Globus pallidus (tissue), 1 donor: Measurements from ENCODE around the gene MEA1.

Source experiments
- DNase-seq: peaks from one replicate; pipeline ENCODE4 v3.0.0-alpha.2; 2015; ENCODE audit warnings: low spot score

Gene MEA1

GRCh38 chr6:42970871-42971612, 42.7 kb downstream of the MEA1 start:
- DNase-seq: no peak

- no peak for DNase-seq
These were observed 43.8 kb downstream of the MEA1 start for GRCh38 chr6:42969934-42970333.

- no peak for DNase-seq
These were observed 44.3 kb downstream of the MEA1 start for GRCh38 chr6:42969431-42969830.

DNA sequence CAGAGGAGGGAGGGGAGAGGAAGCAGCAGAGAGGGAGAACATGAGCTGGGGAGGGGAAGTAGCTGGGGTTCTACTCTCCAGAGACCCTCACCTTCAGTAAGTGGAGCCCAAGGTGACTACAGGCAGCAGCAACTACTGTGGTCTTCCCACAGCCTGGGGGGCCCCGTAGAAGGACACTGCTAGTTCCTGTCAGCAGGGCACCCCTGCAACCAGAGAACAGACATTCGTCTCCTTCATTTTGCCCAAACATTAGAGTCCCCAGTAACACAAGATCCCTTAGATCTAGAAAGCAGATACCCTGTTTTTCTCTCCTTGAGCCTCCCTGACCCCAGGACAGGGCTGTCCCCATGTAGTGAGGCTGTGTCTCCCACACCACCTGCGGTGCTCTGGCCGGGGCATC, 45.0 kb downstream of the MEA1 start:
- no peak for DNase-seq

DNA sequence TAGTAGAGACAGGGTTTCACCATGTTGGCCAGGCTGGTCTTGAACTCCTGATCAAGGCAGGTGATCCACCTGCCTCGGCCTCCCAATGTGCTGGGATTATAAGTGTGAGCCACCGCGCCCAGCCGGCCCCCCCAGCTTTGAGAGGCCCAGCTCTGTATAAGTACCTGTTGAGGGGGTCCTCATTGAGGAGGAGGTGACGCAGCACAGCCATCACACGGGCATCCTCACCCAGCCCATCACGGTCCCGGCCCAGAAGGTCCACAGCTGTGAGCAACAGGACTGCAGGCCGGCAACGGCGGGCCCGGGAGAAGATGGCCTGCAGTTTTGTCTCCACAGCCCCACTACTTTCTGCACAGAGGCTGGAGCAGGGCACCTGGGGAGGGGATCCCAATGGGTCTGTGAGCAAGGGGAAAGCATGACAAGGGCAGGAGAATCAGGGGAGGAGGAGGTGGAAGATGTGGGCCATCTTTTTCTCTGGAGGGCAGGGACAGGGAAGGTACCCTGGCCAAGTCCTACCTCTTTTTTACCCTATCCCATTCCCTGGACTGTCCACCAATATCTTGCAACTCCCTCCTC, 45.5 kb downstream of the MEA1 start:
- DNase-seq: no peak

- no peak for DNase-seq
These were observed 46.5 kb downstream of the MEA1 start for GRCh38 chr6:42967228-42967627.

DNA sequence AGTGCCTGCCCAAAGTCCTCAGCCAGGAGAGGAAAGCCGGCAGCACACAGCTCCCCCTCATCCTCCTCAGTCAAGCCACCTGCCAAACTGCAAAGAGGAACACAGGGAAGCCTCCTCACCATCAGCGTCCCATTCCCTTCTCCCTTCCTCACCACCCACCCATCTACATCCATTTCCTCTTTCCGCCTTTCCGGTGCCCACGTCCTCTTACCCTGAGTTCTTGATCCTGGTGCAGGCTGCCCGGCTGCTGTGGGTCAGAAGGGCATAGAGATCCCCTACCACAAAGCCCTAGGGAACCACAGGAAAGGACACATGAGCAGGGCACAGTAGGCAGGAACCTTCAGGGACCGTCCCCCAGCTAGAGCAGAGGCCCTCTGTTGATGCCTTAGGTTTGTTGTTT, 47.2 kb downstream of the MEA1 start:
- DNase-seq: no peak

DNA sequence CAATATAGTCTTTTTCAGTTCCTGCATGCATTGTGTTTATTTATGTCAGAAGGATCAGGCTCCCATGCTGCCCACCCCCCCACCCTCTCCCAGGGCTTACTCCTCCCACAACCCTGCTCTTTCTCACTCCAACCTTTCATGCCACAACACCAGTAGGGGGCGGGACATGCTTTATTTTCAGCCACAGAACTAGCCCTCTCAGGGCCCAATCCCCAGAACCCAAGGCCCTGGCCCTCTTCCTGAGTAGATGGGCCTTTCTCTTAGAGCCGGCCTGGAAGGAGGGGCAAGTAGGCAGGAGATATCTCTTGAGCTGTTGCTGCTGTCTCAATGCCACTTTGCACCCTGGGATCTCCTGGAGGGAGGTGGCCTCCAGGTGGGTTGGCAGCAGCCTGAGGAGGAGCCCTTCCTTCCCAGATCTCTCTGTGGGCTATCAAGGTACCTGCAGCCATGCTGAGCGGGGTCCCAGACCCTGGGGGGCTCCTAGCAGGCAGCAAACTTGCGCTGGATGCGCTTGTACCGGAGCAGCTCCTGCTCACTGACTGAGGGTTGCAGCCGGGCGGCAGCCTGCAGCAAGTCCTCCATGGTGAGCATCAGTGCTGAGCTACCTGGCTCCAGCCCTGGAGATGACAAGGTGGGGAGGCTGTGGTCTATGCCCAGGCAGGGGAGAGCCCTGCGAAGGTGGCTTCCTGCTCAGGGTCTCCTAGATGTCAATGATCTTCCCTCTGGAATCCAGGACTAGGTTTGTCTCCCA, 49.7 kb downstream of the MEA1 start:
- DNase-seq: no peak

- no peak for DNase-seq
These were observed 50.4 kb downstream of the MEA1 start for GRCh38 chr6:42963179-42963854.

DNA sequence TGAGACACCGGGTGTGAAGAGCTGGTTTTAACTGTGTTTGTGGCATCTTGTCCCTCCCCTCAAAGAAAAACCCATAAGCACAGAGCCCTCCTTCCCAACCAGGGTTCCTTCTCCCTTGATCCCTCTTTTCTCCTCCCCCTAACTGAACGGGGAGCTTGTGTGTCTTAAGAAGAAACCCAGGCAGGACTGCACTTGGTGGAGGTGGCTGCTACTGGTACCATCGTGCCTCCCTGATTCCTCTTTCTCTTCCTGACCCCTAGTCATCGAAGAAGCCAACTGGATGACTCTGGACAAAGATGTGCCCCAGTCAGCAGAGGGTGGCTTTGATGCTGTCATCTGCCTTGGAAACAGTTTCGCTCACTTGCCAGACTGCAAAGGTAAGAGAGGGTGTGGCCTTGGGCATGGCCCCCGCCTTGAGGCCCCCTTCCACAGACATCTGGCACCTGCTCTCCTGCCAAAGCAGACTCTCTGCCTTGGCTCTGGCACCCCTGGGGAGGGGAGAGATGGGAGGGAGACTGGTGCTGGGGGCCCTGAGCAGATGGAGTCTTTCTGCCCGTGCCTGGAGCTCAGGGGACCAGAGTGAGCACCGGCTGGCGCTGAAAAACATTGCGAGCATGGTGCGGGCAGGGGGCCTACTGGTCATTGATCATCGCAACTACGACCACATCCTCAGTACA, 51.1 kb downstream of the MEA1 start:
- no peak for DNase-seq

DNA sequence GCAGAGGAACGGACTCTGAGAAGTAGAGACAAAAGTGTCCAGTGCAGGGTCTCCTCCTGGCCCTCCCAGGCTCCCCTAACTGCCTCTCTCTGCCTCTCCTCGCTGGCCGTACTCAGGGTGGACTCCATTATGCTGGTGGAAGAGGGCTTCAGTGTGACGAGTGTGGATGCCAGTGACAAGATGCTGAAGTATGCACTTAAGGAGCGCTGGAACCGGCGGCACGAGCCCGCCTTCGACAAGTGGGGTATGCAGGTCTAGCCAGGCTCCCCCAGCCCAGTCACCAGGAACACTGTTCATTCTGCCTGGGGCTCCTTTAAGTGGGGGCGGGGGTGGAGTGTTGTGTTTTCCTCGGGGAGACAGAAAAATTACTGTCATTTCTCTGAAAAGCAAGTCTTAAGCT, 51.6 kb downstream of the MEA1 start:
- no peak for DNase-seq
